Measurements from ENCODE around the gene PLEKHA6.

The PLEKHA6 gene

DNA sequence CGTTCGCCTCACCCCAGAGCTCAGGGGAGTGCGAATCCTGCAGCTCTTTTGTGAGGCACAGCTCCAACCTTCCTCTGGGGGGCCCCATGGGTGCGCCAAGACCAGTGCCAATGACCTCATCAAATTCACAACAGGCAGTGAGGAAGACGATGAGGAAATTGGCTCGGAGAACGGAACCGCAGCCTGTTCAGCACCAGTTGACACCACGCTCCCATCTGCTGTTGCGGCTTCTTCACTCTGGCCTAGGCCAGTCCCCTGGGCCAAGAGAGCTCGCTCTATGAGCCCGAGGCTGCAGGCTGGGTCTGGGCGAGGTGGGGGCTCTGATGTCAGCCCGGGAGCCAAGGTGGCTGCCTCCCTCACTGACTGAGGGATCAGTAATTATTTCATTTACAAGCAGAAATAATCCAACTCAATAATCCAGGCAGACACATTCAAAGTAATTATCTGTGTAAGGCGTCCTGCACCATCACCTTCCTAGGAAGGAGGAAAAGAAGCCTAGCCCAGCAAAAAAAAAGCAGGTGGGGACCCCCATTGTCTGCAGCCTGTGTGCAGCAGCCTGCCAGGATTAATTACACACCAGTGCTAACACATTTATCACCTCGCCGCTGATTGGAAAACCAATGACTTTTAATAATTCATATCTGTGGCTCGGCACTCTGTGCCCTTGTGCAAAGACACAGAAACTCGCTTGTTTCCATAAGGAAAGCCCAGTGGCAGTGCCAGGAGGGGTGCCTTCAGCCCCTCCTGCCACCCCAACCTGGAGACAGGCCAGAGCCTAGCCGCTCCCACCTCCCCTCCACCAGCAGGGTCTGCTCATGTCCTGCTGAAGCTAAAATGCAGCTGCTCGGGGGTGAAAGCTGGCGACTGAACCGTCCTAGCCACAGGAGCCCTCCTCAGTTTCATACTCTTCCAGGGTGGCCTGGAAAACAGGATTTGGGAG, 1.9 kb downstream of the PLEKHA6 start:
- DNase-seq (ENCODE audit: low read depth in 2 of 2, low spot score in 1 of 2), result no peak

DNA sequence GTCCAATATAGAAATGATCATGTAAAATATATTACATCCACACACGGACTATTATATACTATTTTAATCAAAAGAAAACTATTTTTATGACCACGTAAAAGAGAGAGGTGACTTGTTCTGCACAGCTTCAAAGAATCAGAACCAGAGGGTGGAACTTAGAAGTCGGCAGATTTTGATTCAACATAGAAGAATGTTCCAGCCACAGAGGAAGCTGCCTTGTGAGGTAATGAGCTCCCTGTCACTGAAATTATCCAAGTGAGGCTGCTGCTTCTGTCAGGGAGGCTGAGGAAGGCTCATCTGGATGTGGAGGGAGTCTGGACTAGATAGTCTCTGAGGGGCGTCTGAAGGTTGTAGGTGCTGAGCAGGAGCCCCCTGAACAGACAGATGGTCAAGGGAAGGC, 2.7 kb downstream of the PLEKHA6 start:
- no peak for DNase-seq (ENCODE audit: low read depth in 2 of 2, low spot score in 1 of 2)

DNA sequence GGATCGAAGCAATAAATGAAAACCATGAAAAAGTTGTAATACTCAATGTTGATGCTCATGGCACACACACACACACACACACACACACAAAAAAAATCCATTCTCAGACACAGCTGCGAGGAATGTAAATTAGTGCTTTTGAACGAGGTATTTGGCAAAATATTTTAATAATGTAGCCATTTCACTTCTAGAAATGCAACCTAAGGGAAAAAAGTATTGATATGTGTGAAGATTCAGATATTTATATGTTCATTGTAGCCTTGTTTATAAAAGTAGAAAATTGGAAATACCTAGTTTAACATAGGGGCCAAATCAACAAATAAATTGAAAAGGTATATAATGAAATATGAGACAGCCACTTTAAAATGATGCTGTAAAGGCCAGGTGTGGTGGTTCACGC, 3.8 kb downstream of the PLEKHA6 start:
- DNase-seq (ENCODE audit: low read depth in 2 of 2, low spot score in 1 of 2), result no peak

DNA sequence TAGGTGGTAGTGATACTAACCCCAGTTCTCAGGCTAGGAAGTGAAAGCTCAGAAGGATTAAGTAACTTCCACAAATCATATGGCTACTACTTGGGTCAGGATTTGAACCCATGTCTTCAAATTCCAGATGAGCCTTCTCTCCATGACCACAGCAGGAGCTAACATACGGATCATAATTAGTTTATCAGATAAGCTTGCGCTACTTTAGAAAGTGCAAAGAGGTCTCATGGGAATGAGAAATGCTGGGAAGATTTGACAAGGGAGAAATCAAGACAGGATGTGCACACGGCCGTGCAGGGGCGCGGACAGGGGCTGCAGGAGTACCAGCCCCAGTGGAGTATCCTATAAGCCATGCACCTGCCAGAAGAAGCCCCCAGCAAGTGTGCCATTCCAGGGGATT, 5.2 kb downstream of the PLEKHA6 start:
- no peak for DNase-seq (ENCODE audit: low read depth in 2 of 2, low spot score in 1 of 2)

DNA sequence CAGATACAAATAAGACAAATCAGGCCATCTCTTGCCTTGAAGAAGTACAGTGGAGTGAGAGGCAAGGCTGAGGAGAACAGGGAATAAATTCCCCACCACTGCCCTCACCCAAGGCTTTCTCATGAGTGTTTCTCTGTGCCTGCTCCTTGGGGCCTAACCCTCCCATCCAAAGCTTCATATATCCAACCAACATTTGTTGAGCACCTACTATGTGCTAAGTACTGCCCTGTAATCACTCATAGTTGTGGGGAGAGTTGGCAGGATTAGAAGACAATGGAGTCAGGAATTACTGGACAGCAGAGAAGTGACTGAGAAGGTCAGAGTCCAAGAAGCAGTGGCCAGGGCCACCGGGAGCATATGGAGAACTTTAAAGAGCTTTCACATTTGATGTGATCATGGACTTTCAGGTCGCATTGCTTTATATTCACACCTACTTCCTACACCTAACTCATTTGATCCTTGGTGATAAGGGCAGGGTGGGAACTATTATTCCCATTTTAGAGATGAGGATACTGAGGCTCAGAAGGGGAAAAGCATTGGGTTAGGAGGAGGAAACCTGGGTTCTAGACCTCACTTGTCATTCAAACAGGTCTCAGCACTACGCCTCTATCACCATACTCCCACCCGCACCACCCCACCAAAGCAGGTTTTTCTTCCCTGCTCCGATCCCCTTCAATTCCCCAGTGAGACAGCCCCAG, 6.4 kb downstream of the PLEKHA6 start:
- DNase-seq (ENCODE audit: low read depth in 2 of 2, low spot score in 1 of 2), result no peak

DNA sequence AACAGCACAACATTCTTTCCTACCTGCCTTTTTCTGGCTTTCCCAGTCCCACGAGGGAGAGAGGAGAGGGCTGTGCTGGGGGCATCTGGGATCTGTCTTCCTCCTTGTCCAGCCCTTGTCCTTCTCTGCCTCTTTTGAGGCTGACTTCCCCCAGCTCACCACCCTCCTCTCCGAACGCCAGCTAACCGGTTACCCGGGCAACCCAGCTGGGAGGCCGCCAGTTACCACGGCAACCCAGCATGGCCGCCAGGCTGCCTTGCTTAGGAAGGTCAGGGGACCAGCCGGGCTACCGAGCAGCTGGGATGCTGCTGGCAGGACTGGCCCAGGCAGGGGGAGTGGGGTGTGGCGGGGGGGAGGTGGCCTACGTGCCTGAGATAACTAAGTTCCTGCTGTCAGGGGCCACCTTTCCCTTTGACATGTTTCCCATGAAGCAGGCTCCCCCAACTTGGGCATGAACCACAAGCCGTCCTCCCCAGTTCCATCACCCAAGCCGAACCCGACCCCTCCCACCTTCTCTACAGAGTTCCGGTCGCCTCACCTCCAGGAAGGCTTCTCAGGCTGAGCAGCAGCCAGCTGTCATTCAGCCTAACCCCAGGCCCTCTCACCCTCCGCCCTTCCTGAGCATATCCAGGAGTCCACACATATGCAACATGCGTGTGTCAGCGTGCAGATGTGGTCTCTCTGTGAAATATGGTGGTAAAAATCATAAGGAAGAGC, 8.7 kb downstream of the PLEKHA6 start:
- DNase-seq (ENCODE audit: low read depth in 2 of 2, low spot score in 1 of 2), result no peak

DNA sequence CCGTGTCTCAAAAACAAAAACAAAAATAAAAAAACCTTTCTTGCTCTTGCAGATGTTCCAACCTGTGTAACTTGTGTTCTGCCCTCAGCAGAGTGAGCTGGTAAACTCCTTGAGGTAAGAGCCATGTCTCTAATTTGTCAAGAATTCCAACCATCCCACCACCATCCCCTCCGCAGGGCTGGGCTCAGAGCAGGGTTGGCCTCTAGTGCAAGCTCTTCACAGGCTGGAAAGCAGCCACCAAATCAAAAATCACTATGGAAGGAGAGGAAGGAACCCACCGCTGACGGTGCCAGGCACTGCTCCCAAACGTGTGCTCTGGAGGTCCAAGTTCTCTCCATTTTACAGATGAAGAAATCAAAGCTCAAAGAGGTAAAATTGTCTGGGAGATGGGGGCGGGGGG, 9.4 kb downstream of the PLEKHA6 start:
- DNase-seq (ENCODE audit: low read depth in 2 of 2, low spot score in 1 of 2), result no peak

DNA sequence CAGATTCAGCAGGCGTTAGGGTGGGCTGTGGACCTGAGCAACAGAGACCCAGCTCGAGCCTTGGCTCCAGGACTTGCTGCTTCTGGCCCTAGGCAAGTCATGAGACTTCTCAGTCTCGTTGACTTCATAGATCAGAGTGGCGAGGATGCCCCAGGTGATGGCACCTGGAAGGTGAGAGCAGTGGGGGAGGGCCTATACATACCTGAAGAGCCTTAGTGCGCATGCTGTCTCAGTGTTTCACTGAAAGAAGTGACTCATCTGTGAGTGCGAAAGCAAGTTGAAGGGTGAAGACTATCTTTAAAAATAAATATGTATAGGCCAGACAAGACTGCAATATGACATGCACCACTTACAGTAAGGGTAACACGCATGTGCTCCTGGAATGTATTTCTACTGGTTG, 10.1 kb downstream of the PLEKHA6 start:
- DNase-seq (ENCODE audit: low read depth in 2 of 2, low spot score in 1 of 2), result no peak

DNA sequence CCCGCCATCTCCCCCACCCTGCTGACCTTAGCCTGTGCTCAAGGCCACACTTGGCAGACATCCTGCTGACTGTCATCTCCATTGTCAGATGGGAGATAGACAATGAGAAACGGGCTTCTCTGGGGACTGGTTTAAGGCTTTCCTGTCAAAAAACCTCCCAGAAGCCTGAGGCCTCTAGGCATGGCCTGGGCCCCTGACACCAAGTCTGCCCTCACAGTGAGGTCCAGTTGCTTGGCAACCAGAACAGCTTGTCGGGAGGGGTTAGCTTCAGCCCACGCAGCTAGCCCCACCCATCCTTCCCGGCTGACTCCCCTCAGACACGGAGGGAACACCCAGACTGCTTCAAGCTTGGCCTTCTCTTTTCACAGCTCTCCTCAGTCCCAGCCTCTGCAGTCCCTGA, 11.0 kb downstream of the PLEKHA6 start:
- no peak for DNase-seq (ENCODE audit: low read depth in 2 of 2, low spot score in 1 of 2)

DNA sequence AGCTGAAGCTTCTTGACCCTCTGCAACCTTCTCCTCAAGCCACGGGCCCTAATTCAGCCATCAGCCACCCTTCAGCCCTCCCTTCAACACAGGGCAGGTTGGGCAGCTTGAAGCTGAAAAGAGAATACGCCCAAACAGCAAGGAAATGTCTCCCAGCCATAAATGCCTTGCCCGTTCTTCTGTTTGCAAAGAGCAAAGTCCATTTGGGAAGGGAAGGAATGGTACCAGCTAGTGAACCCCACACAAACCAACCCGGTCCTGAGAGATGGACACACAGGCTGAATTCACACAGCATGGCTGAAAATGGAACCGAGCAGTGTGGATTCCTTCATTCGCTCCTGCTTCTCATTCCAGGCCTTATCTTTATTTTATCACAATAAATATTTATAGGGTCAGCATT, 11.5 kb downstream of the PLEKHA6 start:
- no peak for DNase-seq (ENCODE audit: low read depth in 2 of 2, low spot score in 1 of 2)

DNA sequence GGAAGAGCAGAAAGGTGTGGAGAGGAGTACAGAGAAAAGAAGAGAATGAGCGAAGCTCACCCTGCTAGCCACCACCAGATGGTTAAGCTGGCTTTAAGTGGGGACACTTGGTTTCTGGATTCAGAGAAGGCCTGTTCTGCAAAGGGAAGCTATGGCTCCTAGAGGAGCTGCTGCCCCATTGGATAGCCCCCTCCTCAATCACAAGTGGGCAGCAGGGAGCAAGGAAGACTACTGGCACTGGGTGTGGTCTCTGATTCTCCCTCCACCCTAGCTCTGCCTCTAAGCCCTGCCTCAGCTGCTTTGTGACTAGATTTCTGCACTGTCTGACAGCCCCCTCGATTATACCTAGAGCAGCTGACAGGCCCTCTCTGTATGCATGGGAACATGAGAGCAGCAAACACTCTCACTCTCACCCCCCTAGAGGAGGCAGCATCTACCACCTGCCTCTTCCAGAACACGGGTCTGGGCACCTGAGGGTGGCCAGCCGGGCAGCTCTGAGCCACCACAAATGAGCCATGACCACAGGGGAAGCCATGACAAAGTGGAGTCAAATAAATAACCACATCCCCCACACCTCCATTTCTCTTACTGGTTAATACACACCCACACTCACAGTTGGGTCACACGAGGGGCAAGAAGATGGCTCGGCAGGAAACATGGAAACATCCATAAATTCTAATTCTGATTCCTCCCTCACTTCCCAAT, 13.6 kb downstream of the PLEKHA6 start:
- no peak for DNase-seq (ENCODE audit: low read depth in 2 of 2, low spot score in 1 of 2)

DNA sequence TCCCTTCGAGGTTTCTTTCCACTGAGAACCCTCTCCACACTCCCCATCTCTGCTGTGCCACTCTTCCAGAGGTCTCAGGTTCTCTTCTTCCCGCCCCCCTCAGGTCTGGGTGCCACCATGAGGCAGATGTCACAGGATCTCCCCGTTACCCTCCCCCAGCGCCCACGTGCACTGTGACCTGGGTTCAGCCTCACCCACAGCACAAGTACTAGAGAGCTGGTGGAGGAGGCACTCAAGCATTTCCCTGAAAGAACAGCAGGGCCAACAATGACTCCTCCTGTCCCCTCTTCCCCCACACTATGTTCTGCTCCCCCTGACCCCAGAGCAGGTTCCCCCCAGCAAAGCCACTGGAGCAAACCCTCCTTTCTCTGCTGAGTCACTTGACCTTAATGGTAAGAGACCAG, 14.3 kb downstream of the PLEKHA6 start:
- no peak for DNase-seq (ENCODE audit: low read depth in 2 of 2, low spot score in 1 of 2)

DNA sequence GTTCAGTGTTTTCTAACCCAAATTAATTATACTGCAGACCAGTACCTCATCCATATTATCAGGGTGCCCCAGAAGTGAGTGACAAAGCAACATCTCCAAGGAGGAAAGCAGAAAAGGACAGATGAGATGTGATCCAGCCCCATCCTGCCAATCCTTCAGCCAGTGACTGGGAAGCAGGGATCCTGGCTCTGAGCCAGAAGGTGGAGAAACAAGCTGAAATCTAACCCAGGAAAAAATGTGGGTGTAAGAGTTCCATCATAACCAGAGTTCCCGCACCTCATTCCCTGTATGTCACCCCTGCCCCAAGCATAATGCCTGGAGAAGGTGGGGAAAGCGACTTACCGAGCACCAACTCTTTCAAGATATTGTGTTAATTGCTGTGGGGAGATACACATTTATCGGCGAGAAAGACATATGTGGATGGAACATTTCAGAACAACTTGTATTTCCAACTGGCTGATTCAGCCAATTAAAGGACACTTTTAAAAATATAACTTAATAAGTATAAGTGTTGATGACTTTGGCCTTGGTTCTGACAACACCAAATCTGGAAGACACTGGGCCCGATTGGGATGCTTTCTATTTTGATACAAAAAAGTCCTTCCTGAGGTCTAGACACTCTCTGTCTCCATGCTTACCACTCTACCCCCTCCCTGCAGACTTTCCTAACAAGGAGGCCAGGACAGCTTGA, 14.9 kb downstream of the PLEKHA6 start:
- DNase-seq (ENCODE audit: low read depth in 2 of 2, low spot score in 1 of 2), result no peak

DNA sequence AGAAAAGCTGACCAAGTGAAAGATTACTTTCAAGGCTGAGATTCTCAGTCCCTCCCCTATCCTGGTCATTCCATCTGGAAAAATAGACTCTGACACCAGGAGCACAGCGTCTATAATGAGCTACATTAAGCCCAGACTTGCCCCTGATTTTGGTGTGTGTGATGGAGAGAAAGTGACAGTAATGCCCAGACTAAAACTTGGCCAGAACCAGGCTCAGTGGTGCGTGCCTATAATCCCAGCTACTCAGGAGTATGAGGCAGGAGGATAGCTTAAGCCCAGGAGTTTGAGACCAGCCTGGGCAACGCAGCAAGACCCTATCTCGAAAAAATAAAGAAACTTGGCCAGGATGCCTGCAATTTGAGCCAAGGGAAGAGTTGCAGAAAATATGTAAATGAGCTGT, 15.9 kb downstream of the PLEKHA6 start:
- no peak for DNase-seq (ENCODE audit: low read depth in 2 of 2, low spot score in 1 of 2)

DNA sequence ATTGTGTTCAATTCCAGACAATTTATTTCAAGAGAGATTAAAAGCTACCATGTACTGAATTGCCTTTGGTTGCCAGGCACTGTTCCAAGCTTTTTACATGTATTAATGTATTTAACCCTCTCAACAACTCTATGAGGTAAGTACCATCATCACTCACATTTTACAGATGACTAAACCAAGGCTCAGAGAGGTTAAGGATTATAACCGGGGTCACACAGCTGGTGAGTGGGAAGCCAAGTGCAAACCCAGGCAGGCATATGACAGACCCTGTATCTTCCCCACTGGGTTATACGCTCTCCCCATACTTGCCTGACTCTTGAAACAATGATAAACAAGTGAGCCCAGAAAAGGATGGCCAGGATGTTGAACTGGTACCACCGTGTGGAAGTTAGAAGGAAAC, 16.5 kb downstream of the PLEKHA6 start:
- no peak for DNase-seq (ENCODE audit: low read depth in 2 of 2, low spot score in 1 of 2)

DNA sequence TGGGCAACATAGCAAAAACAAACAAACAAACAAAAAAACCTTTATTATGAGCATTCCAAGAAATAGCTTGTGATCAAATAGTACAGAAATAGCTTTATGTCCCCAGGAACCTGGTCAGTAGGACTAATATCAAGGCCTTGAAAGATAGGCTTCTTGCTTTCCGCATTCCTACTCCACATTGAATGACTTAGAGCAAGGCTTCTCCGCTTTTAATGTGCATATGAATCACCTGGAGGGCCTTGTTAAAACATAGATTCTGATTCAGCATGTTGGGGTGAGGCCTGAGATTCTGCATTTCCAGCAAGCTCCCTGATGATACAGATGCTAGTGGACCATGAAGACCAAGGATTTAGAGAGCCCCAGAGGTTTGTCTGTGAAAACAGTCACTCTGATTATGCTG, 17.4 kb downstream of the PLEKHA6 start:
- DNase-seq (ENCODE audit: low read depth in 2 of 2, low spot score in 1 of 2), result no peak

DNA sequence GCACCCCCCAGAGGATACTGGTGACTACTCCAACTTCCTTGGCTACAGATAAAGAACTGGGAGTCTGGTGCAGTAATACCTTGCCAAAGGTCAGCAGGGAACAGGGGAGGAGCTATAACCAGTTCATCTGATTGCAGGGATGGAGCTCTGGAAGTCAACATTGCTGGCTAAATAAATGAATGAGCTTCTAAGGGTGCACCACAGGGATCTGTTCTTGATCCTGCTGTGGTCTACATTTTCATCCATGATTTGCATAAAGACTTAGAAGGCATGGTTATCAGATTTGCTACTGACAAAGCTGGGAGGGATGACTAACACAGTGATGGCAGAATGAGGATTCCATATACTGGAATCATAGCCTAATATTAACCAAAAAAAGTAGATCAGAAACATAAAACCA, 18.3 kb downstream of the PLEKHA6 start:
- DNase-seq (ENCODE audit: low read depth in 2 of 2, low spot score in 1 of 2), result no peak

DNA sequence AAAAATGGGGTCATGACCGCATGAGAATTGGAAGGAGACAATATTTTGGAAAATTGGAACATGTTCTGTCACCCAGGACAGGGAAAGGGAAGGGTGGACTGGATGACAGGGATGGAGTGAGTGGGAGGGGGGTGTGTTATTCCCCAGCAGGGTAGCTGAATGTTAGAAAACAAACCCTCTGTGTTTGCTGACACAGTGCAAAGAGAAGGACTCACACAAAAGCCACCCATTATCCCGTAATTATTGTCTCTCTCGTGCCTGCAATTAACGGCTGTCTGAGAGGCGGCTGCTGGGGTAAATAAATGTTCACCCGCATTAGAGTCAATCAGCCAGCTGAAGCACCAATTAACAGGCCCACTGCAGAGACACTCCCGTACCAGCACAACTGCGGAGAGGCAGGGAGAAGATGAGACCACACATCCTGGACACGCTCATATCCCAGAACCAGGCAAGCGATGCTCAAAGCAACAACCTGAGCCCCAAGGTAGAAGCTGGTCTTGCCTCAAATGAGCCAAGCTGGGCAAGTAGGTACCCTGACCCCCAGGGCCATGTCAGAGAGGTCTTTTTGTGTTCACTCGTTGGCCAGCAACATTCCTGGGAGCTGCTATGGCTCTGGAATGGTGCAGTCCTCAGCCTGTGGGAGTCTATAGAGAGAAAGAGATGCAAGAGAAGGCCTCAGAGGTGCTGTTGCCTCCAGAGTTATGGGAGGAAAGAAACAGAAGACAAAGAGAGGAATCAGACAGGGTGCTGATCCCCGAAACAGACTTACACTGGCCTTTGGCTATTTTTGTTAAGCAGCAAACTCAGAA, 19.4 kb downstream of the PLEKHA6 start:
- DNase-seq (ENCODE audit: low read depth in 2 of 2, low spot score in 1 of 2), result no peak

DNA sequence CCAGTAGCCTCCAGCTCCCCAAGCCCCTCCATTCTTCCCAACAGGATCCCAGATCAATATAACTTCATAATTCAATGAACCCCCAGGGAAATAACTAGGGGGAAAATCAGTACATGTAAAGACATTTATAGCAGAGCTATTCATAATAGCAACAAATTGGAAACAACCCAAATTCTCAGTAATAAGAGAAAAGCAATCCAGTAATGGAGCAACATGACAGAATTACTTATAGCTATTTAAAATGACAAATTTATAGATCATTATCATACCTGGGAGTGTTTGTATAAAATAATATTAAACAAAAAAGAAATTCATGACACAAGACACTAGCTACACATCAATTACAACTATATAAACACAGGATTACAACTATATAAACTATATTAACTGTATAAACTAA, 20.2 kb downstream of the PLEKHA6 start:
- DNase-seq (ENCODE audit: low read depth in 2 of 2, low spot score in 1 of 2), result no peak

DNA sequence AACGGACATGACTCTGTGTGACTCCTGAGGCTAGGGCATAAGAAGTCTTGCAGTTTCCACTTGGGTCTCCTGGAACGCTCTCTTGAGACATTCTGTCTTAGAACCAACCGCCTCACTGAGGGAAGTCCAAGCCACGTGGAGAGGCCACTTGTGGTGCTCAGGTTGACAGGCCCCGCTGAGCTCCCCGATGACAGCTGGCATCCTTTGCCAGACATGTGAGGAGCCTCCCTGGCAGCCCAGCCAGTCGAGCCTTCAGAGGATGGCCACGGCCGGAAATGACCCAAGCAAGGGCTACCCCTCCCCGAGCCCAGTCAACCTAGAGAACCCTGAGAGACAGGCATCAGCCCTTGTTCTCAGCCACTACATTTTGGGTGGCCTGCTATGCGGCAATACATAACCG, 20.7 kb downstream of the PLEKHA6 start:
- DNase-seq (ENCODE audit: low read depth in 2 of 2, low spot score in 1 of 2), result no peak

All from stimulated activated CD8-positive, alpha-beta memory T cell treated with anti-CD3 and anti-CD28 coated beads, Interleukin-4, amount 100 ng/mL, for 4 hours (primary cell).